GM21717 (cell line): ENCODE data around the gene WNT9B.

Experiments used
- ATAC-seq: cut with Tn5 transposase; IDR thresholded peaks from one replicate; pipeline ENCODE4 v1.9.1; 2021; ENCODE audit warnings: mild to moderate bottlenecking, moderate library complexity; ENCODE audit not compliant: unreplicated experiment

Gene WNT9B

GRCh38 chr17:46853896-46854444 is 2.6 kb downstream of the WNT9B start:
- ATAC-seq: no peak

GRCh38 chr17:46854515-46854914 is 3.1 kb downstream of the WNT9B start:
- no peak for ATAC-seq

- ATAC-seq: no peak
Measured at GRCh38 chr17:46854948-46855347, 3.6 kb downstream of the WNT9B start.

- ATAC-seq: no peak
Measured at GRCh38 chr17:46857600-46857999, 6.2 kb downstream of the WNT9B start.

- ATAC-seq: no peak
Measured at GRCh38 chr17:46859996-46860395, 8.6 kb downstream of the WNT9B start.

- ATAC-seq: no peak
Measured at GRCh38 chr17:46862949-46863348, 11.6 kb downstream of the WNT9B start.

- ATAC-seq: no peak
Measured at GRCh38 chr17:46863383-46864121, 12.2 kb downstream of the WNT9B start.

GRCh38 chr17:46865100-46865499 is 13.7 kb downstream of the WNT9B start:
- ATAC-seq: no peak

GRCh38 chr17:46866325-46866724 is 14.9 kb downstream of the WNT9B start:
- ATAC-seq: no peak

GRCh38 chr17:46866747-46867146 is 15.4 kb downstream of the WNT9B start:
- no peak for ATAC-seq

- ATAC-seq: no peak
Measured at GRCh38 chr17:46868689-46869187, 17.4 kb downstream of the WNT9B start.

- no peak for ATAC-seq
Measured at GRCh38 chr17:46869296-46869695, 17.9 kb downstream of the WNT9B start.

- ATAC-seq: no peak
Measured at GRCh38 chr17:46869975-46870803, 18.8 kb downstream of the WNT9B start.

- ATAC-seq: no peak
Measured at GRCh38 chr17:46872421-46872820, 21.0 kb downstream of the WNT9B start.

GRCh38 chr17:46873941-46874645 is 22.7 kb downstream of the WNT9B start:
- ATAC-seq: no peak

- ATAC-seq: no peak
Measured at GRCh38 chr17:46874906-46875305, 23.5 kb downstream of the WNT9B start.

- ATAC-seq: no peak
Measured at GRCh38 chr17:46875849-46876352, 24.5 kb downstream of the WNT9B start.

- ATAC-seq: no peak
Measured at GRCh38 chr17:46876353-46876887, 25.0 kb downstream of the WNT9B start.

- no peak for ATAC-seq
Measured at GRCh38 chr17:46876926-46877325, 25.5 kb downstream of the WNT9B start.

- ATAC-seq: no peak
Measured at GRCh38 chr17:46877466-46877865, 26.1 kb downstream of the WNT9B start.

- ATAC-seq: no peak
Measured at GRCh38 chr17:46878055-46878454, 26.7 kb downstream of the WNT9B start.
